NT2/D1 (cell line): ENCODE data around the gene MSANTD2.

Source experiments
- SUZ12 ChIP-seq: IDR thresholded peaks from 2 replicates; pipeline ENCODE4 v1.6.1; 2011; ENCODE audit not compliant: insufficient read length, insufficient read depth; ENCODE audit errors: extremely low read depth
- YY1 ChIP-seq: IDR thresholded peaks from 2 replicates; pipeline ENCODE4 v1.6.1; 2011; ENCODE audit not compliant: insufficient read length, insufficient read depth

- TF ChIP-seq SUZ12 (no peak), YY1 (no peak)
Measured at GRCh38 chr11:124742555-124742954, 57.7 kb downstream of the MSANTD2 start.
